GM18517 (cell line): ENCODE results near the gene ITGA11.

Experiments
- ATAC-seq: cut with Tn5 transposase; IDR thresholded peaks from one replicate; pipeline ENCODE4 v1.9.1; 2021; ENCODE audit warnings: mild to moderate bottlenecking, moderate library complexity; ENCODE audit not compliant: unreplicated experiment

The ITGA11 gene

GRCh38 chr15:68413363-68414205, 18.4 kb downstream of the ITGA11 start:
- no peak for ATAC-seq

GRCh38 chr15:68412218-68412617, 19.7 kb downstream of the ITGA11 start:
- ATAC-seq = no peak

GRCh38 chr15:68411735-68412134, 20.2 kb downstream of the ITGA11 start:
- ATAC-seq = no peak

- no peak for ATAC-seq
These were observed 20.7 kb downstream of the ITGA11 start for GRCh38 chr15:68411343-68411675.

GRCh38 chr15:68410466-68411342, 21.3 kb downstream of the ITGA11 start:
- ATAC-seq = no peak

- no peak for ATAC-seq
These were observed 22.1 kb downstream of the ITGA11 start for GRCh38 chr15:68409736-68410370.

GRCh38 chr15:68408971-68409370, 23.0 kb downstream of the ITGA11 start:
- no peak for ATAC-seq

- no peak for ATAC-seq
These were observed 23.8 kb downstream of the ITGA11 start for GRCh38 chr15:68407886-68408881.

GRCh38 chr15:68407141-68407885, 24.6 kb downstream of the ITGA11 start:
- no peak for ATAC-seq

- ATAC-seq = no peak
These were observed 26.3 kb downstream of the ITGA11 start for GRCh38 chr15:68405378-68406250.

- no peak for ATAC-seq
These were observed 27.7 kb downstream of the ITGA11 start for GRCh38 chr15:68404056-68404798.

- no peak for ATAC-seq
These were observed 28.6 kb downstream of the ITGA11 start for GRCh38 chr15:68403161-68403941.

- ATAC-seq = no peak
These were observed 29.4 kb downstream of the ITGA11 start for GRCh38 chr15:68402432-68403160.

- no peak for ATAC-seq
These were observed 30.2 kb downstream of the ITGA11 start for GRCh38 chr15:68401496-68402431.

- ATAC-seq = no peak
These were observed 31.9 kb downstream of the ITGA11 start for GRCh38 chr15:68400066-68400456.
